Measurements from ENCODE around the gene ZBTB7C.

DNA sequence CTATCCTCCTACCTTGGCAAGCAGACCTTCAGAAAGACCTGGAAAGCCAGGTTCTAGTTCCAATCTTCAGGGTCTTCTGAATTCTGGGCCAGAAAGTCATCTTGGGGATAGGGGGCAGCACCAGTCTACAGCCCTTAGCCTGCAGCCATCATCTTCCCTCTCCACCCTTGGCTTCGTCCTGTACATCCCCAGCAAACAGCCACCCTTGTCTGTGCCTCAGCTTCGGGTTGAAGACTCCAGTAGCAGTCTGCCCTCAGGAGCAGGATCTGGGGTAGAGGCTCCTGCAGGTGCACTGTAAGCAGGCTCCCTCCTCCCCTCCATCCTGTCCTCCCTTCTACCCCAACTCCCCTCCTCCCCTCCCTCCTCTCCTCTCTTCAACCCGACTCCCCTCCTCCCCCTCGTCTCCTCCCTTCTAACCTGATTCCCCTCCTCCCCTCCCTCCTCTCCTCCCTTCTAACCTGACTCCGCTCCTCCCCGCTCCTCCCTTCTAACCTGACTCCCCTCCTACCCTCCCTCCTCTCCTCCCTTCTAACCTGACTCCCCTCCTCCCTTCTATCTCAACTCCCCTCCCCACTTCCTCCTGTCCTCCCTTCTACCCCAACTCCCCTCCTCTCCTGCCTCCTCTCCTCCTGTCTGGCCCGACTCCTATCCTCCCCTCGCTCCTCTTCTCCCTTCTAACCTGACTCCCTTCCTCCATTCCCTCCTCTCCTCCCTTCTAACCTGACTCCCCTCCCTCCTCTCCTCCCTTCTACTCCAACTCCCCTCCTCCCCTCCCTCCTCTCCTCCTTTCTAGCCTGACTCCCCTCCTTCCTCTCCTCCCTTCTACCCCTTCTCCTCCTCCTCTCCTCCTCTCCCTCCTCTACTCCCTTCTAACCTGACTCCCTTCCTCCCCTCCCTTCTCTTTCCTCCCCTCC, 388.6 kb downstream of the ZBTB7C start:
- TF ChIP-seq, protein P1, sequence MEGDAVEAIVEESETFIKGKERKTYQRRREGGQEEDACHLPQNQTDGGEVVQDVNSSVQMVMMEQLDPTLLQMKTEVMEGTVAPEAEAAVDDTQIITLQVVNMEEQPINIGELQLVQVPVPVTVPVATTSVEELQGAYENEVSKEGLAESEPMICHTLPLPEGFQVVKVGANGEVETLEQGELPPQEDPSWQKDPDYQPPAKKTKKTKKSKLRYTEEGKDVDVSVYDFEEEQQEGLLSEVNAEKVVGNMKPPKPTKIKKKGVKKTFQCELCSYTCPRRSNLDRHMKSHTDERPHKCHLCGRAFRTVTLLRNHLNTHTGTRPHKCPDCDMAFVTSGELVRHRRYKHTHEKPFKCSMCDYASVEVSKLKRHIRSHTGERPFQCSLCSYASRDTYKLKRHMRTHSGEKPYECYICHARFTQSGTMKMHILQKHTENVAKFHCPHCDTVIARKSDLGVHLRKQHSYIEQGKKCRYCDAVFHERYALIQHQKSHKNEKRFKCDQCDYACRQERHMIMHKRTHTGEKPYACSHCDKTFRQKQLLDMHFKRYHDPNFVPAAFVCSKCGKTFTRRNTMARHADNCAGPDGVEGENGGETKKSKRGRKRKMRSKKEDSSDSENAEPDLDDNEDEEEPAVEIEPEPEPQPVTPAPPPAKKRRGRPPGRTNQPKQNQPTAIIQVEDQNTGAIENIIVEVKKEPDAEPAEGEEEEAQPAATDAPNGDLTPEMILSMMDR (IDR thresholded peaks at IDR 0.05; ENCODE audit: control extremely low read depth in 1 of 3, insufficient read depth in 1 of 3, low read depth in 1 of 3, low read length in 3 of 3), result no peak
- TF ChIP-seq SRF (IDR thresholded peaks at IDR 0.05; ENCODE audit: low read depth, low read length) (no peak), EGR1 (IDR thresholded peaks at IDR 0.05; ENCODE audit: borderline replicate concordance, low read depth, low read length) (no peak), JUND (IDR thresholded peaks at IDR 0.05; ENCODE audit: low read length) (no peak), BACH1 (IDR thresholded peaks at IDR 0.05; ENCODE audit: low read length) (no peak), EP300 (IDR thresholded peaks at IDR 0.05; ENCODE audit: borderline replicate concordance in 1 of 2, low read depth in 2 of 2, low read length in 2 of 2) (no peak)
- TF ChIP-seq, protein P2, sequence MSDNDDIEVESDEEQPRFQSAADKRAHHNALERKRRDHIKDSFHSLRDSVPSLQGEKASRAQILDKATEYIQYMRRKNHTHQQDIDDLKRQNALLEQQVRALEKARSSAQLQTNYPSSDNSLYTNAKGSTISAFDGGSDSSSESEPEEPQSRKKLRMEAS (IDR thresholded peaks at IDR 0.05), result no peak
